Right cardiac atrium (tissue), 5 donors: ENCODE data around the gene TRDMT1. TPM values are rescaled to one million over a fixed set of nuclear protein-coding genes. Genes with fewer than 3 reads are reported as not detected.

Experiments used
- ATAC-seq, 2 donors: fragments of 200-7000 bp; cut with Tn5 transposase; one replicate each; pipeline versions ENCODE4 v1.8.0 to v1.9.1; 2020; ENCODE audit warnings: moderate library complexity in 2 of 2, mild to moderate bottlenecking in 1 of 2
- DNase-seq, 3 donors: peaks; one replicate each; pipeline ENCODE4 v3.0.0-alpha.2; 2020
- H3K27ac ChIP-seq: one replicate; pipeline ENCODE4 v1.5.1; 2013; ENCODE audit warnings: mild to moderate bottlenecking, low read length, control low read depth, moderate library complexity
- H3K27me3 ChIP-seq: one replicate; pipeline ENCODE4 v1.6.1; 2013; ENCODE audit not compliant: control insufficient read depth, insufficient read depth
- H3K4me1 ChIP-seq: one replicate; pipeline ENCODE4 v1.6.1; 2013; ENCODE audit warnings: low read length; ENCODE audit not compliant: control insufficient read depth, insufficient read depth
- H3K4me3 ChIP-seq: one replicate; pipeline ENCODE4 v1.5.1; 2013; ENCODE audit warnings: low read length, control low read depth
- H3K9me3 ChIP-seq: one replicate; pipeline ENCODE4 v1.6.1; 2013; ENCODE audit warnings: low read length; ENCODE audit not compliant: control insufficient read depth
- WGBS: extraction: QIAGEN DNeasy Blood & Tissue Kit; methylation state at CpG from one replicate; pipeline ENCODE4 v1.1.7; 2013; 5-methylcytosine and 5-hydroxymethylcytosine counted together
- intact Hi-C, 4 donors: fragments of 100-400 bp; cut with DNase I; formaldehyde crosslinking; loops; one replicate each; pipeline versions ENCODE4 v1.11.0 to v1.14.0; 2022 to 2023
- polyA plus RNA-seq: library from polyadenylated mRNA; stranded (reverse); fragments of 200-250 nt; gene quantifications from one replicate; pipeline ENCODE4 v1.2.3, GENCODE V29; 2013
- total RNA-seq, 4 donors: library from RNA; stranded (reverse); fragmentation: NEBNext Ultra II Directional; extraction: Animal tissue kit (Norgen Biotek cat#: 25700); gene quantifications; one replicate each; pipeline ENCODE4 v1.2.1, GENCODE V29; 2021
- donor health status: healthy with polysubstance abuse.
- donor health status: DM: no; HTN: yes; CAD: no.
- donor health status: DM: no; HTN: no; CAD: no.
- donor health status: DM: no; HTN: yes; CAD: no; lungs with severe emphysema.
- donor health status: DM: yes; HTN: yes; CAD: no.

TRDMT1 gene
- total and polyA plus RNA-seq, 5 donors, result 2.1 to 6.9 (median 4.9) TPM

- WGBS, result 51% methylated on average over 12 of the region's 12 CpGs
- H3K27me3 ChIP-seq, result no peaks in the 10 kb centered on the region
- intact Hi-C loops, result no loop called here
- peak overlapping the region; percentile 53 for H3K27ac ChIP-seq
- ATAC-seq (peak; percentile 57 to 64), DNase-seq (peak in 1 of 3 donors; percentile 62)
- no peaks in the 10 kb centered on the region for H3K4me1 ChIP-seq
- no peak overlapping the region for H3K4me3 ChIP-seq
- H3K9me3 ChIP-seq, result no peaks in the 10 kb centered on the region
Measured at GRCh38 chr10:17238445-17239291, 37.2 kb upstream of the TRDMT1 start.

GRCh38 chr10:17237915-17238444 lies 36.5 kb upstream of the TRDMT1 start:
- H3K9me3 ChIP-seq, result no peaks in the 10 kb centered on the region
- intact Hi-C loops, result no loop called here
- no peak overlapping the region for H3K4me3 ChIP-seq
- DNase-seq, result no peak
- H3K4me1 ChIP-seq, result no peaks in the 10 kb centered on the region
- 73% methylated on average over 4 of the region's 4 CpGs for WGBS
- peak; percentile 8 to 11 for ATAC-seq
- no peak overlapping the region for H3K27ac ChIP-seq
- no peaks in the 10 kb centered on the region for H3K27me3 ChIP-seq

GRCh38 chr10:17237149-17237527 lies 35.7 kb upstream of the TRDMT1 start:
- no peak for DNase-seq
- WGBS, result 72% methylated on average over 5 of the region's 5 CpGs
- intact Hi-C loops, result no loop called here

GRCh38 chr10:17236468-17237148 lies 35.1 kb upstream of the TRDMT1 start:
- intact Hi-C loops, result no loop called here
- Histone ChIP-seq H3K27me3 (no peaks in the 10 kb centered on the region), H3K4me1 (no peaks in the 10 kb centered on the region), H3K4me3 (no peak overlapping the region), H3K27ac (no peak overlapping the region), H3K9me3 (no peaks in the 10 kb centered on the region)
- ATAC-seq (peak in 1 of 2 donors; percentile 22), DNase-seq (no peak)
- WGBS, result 32% methylated on average over 1 of the region's 1 CpG

More at GRCh38 chr10:17237149-17237527, 35.7 kb upstream of the TRDMT1 start:
- Histone ChIP-seq H3K4me1 (no peaks in the 10 kb centered on the region), H3K9me3 (no peaks in the 10 kb centered on the region), H3K27ac (no peak overlapping the region), H3K4me3 (no peak overlapping the region), H3K27me3 (no peaks in the 10 kb centered on the region)
- ATAC-seq, result no peak

GRCh38 chr10:17235136-17235535 lies 33.7 kb upstream of the TRDMT1 start:
- peak overlapping the region; percentile 13 for H3K4me3 ChIP-seq
- no peak for ATAC-seq
- DNase-seq, result no peak
- H3K4me1 ChIP-seq, result no peaks in the 10 kb centered on the region
- 54% methylated on average over 8 of the region's 8 CpGs for WGBS
- intact Hi-C loops, result no loop called here
- no peaks in the 10 kb centered on the region for H3K27me3 ChIP-seq
- peak overlapping the region; percentile 28 for H3K27ac ChIP-seq
- no peaks in the 10 kb centered on the region for H3K9me3 ChIP-seq

GRCh38 chr10:17234431-17234945 lies 33.0 kb upstream of the TRDMT1 start:
- intact Hi-C loops, result loop anchor here in 1 of 4 donors (5.0 kb wide), 1 partner anchor 342 kb away; no protein-coding TSS in a partner anchor
- WGBS, result 73% methylated on average over 5 of the region's 5 CpGs
- DNase-seq (no peak), ATAC-seq (no peak)
- Histone ChIP-seq H3K27me3 (no peaks in the 10 kb centered on the region), H3K4me1 (no peaks in the 10 kb centered on the region), H3K27ac (peak overlapping the region; percentile 25), H3K9me3 (no peaks in the 10 kb centered on the region), H3K4me3 (no peak overlapping the region)

- Histone ChIP-seq H3K9me3 (no peaks in the 10 kb centered on the region), H3K27me3 (no peaks in the 10 kb centered on the region), H3K4me1 (no peaks in the 10 kb centered on the region), H3K4me3 (peak overlapping the region; percentile 33), H3K27ac (peak overlapping the region; percentile 40)
- DNase-seq, result peak in 2 of 3 donors; percentile 64 to 80
- ATAC-seq, result no peak
- WGBS, result 41% methylated on average over 14 of the region's 14 CpGs
- intact Hi-C loops, result loop anchor here in 1 of 4 donors (5.0 kb wide), 1 partner anchor 341 kb away; no protein-coding TSS in a partner anchor
Measured at GRCh38 chr10:17233286-17233991, 32.0 kb upstream of the TRDMT1 start.

- 23% methylated on average over 3 of the region's 3 CpGs for WGBS
- Histone ChIP-seq H3K4me1 (no peaks in the 10 kb centered on the region), H3K9me3 (no peaks in the 10 kb centered on the region), H3K27me3 (no peaks in the 10 kb centered on the region), H3K4me3 (peak overlapping the region; percentile 84), H3K27ac (no peak overlapping the region)
- no peak for ATAC-seq
- no peak for DNase-seq
- intact Hi-C loops, result loop anchor here in 1 of 4 donors (5.0 kb wide), 1 partner anchor 340 kb away; no protein-coding TSS in a partner anchor
Measured at GRCh38 chr10:17232276-17232960, 30.9 kb upstream of the TRDMT1 start.

- Histone ChIP-seq H3K4me3 (peak overlapping the region; percentile 84), H3K27ac (no peak overlapping the region), H3K9me3 (no peaks in the 10 kb centered on the region), H3K4me1 (peaks cover 3% of the 10 kb centered on the region), H3K27me3 (no peaks in the 10 kb centered on the region)
- intact Hi-C loops, result loop anchor here in 1 of 4 donors (5.0 kb wide), 1 partner anchor 339 kb away; no protein-coding TSS in a partner anchor
- ATAC-seq, result no peak
- no peak for DNase-seq
- WGBS, result 49% methylated on average over 1 of the region's 1 CpG
Measured at GRCh38 chr10:17231788-17232187, 30.3 kb upstream of the TRDMT1 start.
